ENCODE measurements around the gene ZEB1. TPM values are rescaled to one million over a fixed set of nuclear protein-coding genes. Genes with fewer than 3 reads are reported as not detected.

ZEB1 gene
- total and polyA plus RNA-seq, 2 donors from 2014 or later: 5.5 to 43.0 TPM

- intact Hi-C loops (cut with DNase I): no loop called here
- FAIRE-seq: no peak
- no peak for TF ChIP-seq CTCF (IDR thresholded peaks at IDR 0.05; ENCODE audit: borderline replicate concordance, extremely low read depth, insufficient read depth)
Observed at GRCh38 chr10:31574577-31574976, 255.6 kb downstream of the ZEB1 start.

GRCh38 chr10:31578181-31578852, 259.3 kb downstream of the ZEB1 start:
- DNase-seq: no peak
- no peaks in the 10 kb centered on the region for H3K9me3 ChIP-seq (ENCODE audit: control insufficient read depth in 2 of 3, insufficient read depth in 1 of 3, low read length in 3 of 3)
- no peaks in the 10 kb centered on the region for H3K36me3 ChIP-seq (ENCODE audit: control insufficient read depth in 2 of 3, insufficient read depth in 3 of 3, low read length in 3 of 3)
- no peak overlapping the region for H3K9ac ChIP-seq (ENCODE audit: low read length in 3 of 3)
- no peak for FAIRE-seq
- H3K4me3 ChIP-seq (ENCODE audit: low read length in 3 of 3): no peak overlapping the region
- no peak for TF ChIP-seq CTCF (IDR thresholded peaks at IDR 0.05; ENCODE audit: borderline replicate concordance, extremely low read depth, insufficient read depth)
- H3K27ac ChIP-seq (ENCODE audit: low read depth in 2 of 2, low read length in 2 of 2): no peak overlapping the region
- H3K4me1 ChIP-seq (ENCODE audit: control insufficient read depth in 2 of 3, insufficient read depth in 2 of 3, low read depth in 1 of 3, low read length in 3 of 3): peaks cover 0 to 12% (median 4%) of the 10 kb centered on the region in 3 donors
- no peaks in the 10 kb centered on the region for H3K27me3 ChIP-seq (ENCODE audit: control insufficient read depth, insufficient read depth, low read length)
- intact Hi-C loops (cut with DNase I): no loop called here

More at GRCh38 chr10:31574577-31574976, 255.6 kb downstream of the ZEB1 start:
- H3K9me3 ChIP-seq (ENCODE audit: control insufficient read depth in 2 of 3, insufficient read depth in 1 of 3, low read length in 3 of 3): no peaks in the 10 kb centered on the region
- H3K4me3 ChIP-seq (ENCODE audit: low read length in 3 of 3): no peak overlapping the region
- no peak for DNase-seq
- no peaks in the 10 kb centered on the region for H3K27me3 ChIP-seq (ENCODE audit: control insufficient read depth, insufficient read depth, low read length)
- no peak overlapping the region for H3K9ac ChIP-seq (ENCODE audit: low read length in 3 of 3)
- H3K27ac ChIP-seq (ENCODE audit: low read depth in 2 of 2, low read length in 2 of 2): no peak overlapping the region
- H3K36me3 ChIP-seq (ENCODE audit: control insufficient read depth in 2 of 3, insufficient read depth in 3 of 3, low read length in 3 of 3): no peaks in the 10 kb centered on the region
- H3K4me1 ChIP-seq (ENCODE audit: control insufficient read depth in 2 of 3, insufficient read depth in 2 of 3, low read depth in 1 of 3, low read length in 3 of 3): no peaks in the 10 kb centered on the region

- DNase-seq: no peak
- Histone ChIP-seq H3K27ac (ENCODE audit: low read depth in 2 of 2, low read length in 2 of 2) (no peak overlapping the region), H3K4me1 (ENCODE audit: control insufficient read depth in 2 of 3, insufficient read depth in 2 of 3, low read depth in 1 of 3, low read length in 3 of 3) (peaks cover 0 to 18% (median 4%) of the 10 kb centered on the region in 3 donors), H3K36me3 (ENCODE audit: control insufficient read depth in 2 of 3, insufficient read depth in 3 of 3, low read length in 3 of 3) (no peaks in the 10 kb centered on the region), H3K9me3 (ENCODE audit: control insufficient read depth in 2 of 3, insufficient read depth in 1 of 3, low read length in 3 of 3) (no peaks in the 10 kb centered on the region), H3K4me3 (ENCODE audit: low read length in 3 of 3) (no peak overlapping the region), H3K27me3 (ENCODE audit: control insufficient read depth, insufficient read depth, low read length) (no peaks in the 10 kb centered on the region), H3K9ac (ENCODE audit: low read length in 3 of 3) (no peak overlapping the region)
- FAIRE-seq: no peak
- intact Hi-C loops (cut with DNase I): no loop called here
- no peak for TF ChIP-seq CTCF (IDR thresholded peaks at IDR 0.05; ENCODE audit: borderline replicate concordance, extremely low read depth, insufficient read depth)
Observed at GRCh38 chr10:31578951-31579350, 259.9 kb downstream of the ZEB1 start.
